ENCODE data around the gene HOTAIR.

Gene HOTAIR

DNA sequence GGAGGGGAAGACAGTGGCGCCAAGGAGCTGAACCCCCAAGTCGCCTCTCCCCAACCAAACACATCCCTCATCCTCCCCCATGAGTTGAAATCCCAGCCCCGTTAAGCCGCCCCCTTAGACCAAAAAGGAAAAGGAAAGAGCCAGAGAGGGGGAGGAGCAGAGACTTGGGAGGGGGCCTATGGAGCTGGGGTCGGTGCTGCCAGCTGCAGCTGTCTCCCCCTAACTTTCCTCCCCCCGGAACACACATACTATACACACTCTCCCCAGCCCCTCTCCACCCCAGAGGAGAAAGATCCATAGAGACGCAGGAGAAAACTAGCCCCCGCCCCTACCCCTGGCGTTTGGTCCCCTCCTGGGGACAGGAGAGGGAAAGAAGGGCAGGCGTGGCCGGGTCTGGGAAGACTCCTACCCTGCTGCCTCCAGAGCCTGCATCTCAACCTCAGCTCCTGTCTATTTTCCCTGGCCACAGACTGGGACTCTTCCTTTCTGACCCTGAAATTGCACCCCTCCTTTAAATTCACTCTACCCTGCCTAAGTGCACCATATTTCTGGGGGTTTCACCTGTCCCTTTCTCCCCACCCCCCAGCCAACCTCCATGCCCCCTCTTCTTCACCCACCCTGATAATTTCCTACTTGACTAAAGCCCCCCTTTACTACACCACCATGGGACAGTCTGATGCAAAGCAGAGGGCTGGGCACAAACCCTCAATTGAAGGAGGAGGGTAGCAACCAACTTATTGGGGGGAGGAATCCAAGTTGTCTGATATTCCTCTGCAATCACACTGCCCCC is 23.6 kb upstream of the HOTAIR start:
- DNase-seq = no peak

GRCh38 chr12:53997204-53998109 is 22.7 kb upstream of the HOTAIR start:
- DNase-seq = no peak

DNA sequence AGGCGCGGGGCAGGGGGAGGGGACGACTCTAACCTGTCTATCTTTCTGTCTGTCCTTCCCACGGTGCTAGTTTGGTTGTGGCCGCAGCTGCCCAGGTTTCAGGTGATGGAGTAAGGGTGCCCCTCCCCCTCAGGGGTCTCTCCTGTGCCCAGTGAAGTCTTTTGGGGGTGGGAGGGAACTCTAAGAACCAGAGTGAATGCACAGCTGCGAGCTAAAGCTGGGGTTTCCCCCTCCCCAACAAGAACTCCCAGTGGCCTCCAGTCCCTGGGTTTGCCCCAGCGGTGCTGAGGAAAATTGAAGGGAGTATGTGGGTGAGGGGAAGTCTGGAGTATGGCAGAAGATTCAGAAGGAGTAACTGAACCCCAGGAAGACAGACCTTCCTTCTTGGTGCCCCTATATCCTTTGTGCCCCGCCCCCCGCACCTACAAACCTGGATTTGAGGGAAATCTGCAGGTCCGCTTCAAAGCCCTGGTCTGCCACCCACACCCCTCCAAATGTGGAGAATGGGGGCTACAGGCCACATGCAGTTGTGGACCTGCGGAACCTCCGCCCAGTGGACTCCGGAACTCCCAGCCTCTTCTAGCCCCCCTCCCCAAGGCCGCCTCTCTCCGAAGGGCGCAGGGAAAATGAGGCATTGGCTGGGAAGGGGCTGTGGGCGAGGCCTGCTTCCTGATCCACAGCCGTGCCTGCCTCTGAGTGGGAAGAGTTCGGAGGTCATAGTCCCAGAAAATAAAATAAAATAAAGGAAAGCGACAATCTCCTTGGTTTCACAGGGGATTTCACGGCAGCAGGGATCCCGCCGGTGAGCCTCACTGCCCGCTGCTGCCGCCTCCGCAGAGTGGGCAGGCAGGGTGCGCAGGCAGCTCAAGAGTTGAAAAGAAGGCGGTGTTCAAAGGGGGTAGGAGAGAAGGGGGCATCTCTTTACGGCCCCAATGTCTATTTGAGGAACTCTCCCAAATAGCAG is 21.8 kb upstream of the HOTAIR start:
- no peak for DNase-seq

DNA sequence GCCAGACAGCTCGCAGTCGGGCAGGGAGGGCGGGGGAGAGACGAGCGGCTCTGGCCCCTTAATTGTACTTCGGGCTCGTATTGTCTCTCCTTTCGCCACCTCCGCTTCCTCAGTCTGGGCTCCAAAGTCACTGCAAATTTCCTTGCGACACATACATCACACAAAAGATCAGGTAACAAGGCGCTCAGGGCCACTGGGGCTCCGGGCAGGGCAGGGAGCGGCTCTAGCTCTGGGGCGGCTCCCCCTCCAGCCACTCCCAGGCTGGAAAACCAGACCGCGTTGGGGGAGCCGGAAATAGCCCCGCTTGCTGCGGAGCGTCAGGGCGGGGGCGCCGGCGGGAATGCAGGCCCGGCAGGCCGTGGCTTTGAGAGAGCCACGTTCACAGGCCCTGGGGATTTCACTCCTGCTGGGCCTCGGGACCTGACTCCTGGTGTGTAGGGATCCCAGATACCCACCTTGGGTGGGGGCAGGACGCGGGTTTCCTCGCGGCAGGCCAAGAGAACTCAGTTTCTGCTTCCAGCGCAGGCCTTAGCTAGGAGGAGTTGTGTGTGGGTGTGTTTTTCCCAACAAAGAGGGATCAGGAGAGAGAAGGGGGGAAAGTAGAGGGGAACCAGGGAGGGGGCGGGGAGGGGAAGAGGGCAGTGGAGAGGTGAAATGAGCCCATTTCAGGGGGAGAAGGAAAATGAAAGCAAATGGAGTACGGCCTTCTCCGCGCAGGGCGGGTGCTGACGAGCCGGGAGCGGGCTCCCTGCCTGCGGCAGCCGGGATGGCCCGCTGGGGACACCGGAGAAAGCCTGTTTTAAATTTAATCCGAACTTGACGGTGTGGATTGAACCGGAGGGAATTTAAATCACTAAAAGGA is 20.9 kb upstream of the HOTAIR start:
- peak; percentile 29 for DNase-seq

- DNase-seq = no peak
These were observed 20.2 kb upstream of the HOTAIR start for GRCh38 chr12:53995002-53995377.

- DNase-seq = no peak
These were observed 19.7 kb upstream of the HOTAIR start for GRCh38 chr12:53994264-53995001.

- DNase-seq = no peak
These were observed 19.2 kb upstream of the HOTAIR start for GRCh38 chr12:53994009-53994263.

- DNase-seq = no peak
These were observed 18.6 kb upstream of the HOTAIR start for GRCh38 chr12:53993162-53994008.

DNA sequence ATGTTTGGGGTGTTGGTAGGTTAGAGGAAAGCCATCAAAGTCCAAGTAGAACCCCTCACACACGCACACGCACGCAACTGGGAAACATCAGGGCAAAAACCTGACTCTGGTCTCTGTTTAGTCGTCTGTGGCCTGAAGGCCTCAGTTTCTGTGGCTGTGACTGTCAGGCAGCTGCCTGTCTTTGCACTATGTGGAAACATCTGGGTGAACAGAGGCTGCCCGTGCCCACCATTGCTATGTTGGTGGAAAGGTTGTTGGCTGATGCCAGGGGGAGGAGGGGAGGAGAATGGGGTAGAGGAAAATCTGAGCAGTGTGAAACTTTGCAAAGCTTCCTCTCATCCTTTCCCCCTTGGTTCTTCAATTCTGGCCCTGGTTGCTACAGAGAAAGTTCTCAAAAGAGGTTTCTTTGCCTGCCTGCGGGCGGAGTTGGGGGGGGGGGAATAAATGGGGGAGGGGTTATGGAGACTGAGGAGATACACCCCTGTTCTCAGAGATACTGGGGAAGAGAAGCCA is 17.7 kb upstream of the HOTAIR start:
- no peak for DNase-seq

DNA sequence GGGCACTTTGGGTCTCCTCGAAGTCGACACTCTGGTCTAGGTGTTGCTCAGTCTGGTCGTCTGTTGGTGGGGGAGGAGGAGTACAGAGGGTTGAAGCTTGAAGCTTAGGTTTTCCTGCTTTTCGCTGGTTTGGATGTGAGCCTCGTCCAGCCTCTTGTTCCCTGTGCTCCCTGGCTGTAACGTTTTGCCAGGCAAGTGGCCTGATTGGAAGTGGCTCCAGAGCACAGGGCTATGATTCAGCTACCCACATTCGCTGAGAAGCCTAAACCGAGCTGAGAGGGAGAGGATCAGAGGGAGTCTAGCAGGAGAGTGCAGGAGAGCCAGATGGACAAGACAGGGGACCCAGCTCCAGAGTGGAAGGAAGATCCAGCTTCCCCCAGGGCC is 16.3 kb upstream of the HOTAIR start:
- DNase-seq = no peak

DNA sequence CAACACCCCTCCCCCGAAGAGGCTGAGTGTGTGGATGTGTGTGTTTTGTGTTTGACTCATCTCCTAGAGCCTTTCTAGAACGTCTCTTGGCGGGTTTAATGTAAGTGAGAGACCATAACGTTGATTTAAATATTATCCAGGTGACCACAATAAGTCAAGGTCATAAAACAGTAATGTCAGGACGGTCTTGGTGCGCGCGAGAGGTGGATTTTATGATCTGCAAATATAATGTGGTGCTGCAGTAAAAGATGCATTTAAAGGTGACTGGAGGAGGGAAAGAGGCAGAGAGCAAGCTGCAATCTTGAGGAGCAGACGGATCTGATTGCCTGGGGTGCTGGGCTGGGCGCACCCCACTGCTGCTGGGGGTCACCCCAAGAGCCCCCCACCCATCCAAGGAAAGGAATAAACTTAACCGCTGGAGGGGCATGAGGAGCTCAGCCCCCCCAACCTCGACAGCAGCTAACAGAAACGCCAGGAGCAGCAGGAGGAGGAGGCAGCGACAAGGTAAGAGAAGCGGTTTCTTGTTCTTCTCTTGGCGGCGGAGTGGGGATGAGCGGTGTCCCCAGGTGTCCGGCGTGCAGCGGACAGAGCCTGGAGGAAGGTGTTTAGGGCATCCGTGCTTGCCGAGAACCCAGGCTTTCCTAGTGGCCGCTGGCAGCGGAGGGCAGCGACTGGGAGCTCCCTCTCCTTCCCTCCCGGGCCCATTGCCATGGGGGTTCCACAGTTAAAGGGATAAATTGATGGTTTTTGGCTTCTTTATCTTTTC is 15.7 kb upstream of the HOTAIR start:
- DNase-seq = no peak

DNA sequence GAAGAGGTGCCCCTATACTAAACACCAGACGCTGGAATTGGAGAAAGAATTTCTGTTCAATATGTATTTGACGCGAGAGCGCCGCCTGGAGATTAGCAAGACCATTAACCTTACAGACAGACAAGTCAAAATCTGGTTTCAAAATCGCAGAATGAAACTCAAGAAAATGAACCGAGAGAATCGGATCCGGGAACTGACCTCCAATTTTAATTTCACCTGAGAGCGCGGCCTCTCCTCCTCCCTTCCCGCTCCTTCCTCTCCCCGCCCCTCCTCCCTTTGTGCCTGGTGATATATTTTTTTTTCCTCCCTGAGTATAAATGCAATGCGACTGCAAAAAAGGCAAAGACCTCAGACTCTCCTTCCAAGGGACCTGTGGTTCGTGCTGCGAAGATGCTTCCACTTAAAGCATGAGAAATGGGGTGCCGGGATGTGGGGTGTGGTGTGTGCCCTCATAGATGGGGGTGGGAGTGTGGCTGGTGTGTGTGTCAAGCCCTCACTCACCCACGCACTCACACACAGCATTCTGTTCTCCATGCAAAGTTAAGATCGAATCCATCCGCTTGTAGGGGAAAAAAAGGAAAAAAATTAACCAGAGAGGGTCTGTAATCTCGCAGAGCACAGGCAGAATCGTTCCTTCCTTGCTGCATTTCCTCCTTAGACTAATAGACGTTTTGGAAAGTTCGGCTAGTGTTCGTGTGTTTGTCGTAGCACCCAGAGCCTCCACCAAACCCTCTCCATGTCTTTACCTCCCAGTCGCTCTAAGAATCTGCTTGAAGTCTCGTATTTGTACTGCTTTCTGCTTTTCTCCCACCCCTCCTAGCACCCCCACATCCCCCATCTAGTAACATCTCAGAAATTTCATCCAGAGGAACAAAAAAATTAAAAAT is 14.7 kb upstream of the HOTAIR start:
- peak; percentile 47 for DNase-seq

- no peak for DNase-seq
These were observed 13.9 kb upstream of the HOTAIR start for GRCh38 chr12:53988541-53989226.

- no peak for DNase-seq
These were observed 13.1 kb upstream of the HOTAIR start for GRCh38 chr12:53987787-53988230.

DNA sequence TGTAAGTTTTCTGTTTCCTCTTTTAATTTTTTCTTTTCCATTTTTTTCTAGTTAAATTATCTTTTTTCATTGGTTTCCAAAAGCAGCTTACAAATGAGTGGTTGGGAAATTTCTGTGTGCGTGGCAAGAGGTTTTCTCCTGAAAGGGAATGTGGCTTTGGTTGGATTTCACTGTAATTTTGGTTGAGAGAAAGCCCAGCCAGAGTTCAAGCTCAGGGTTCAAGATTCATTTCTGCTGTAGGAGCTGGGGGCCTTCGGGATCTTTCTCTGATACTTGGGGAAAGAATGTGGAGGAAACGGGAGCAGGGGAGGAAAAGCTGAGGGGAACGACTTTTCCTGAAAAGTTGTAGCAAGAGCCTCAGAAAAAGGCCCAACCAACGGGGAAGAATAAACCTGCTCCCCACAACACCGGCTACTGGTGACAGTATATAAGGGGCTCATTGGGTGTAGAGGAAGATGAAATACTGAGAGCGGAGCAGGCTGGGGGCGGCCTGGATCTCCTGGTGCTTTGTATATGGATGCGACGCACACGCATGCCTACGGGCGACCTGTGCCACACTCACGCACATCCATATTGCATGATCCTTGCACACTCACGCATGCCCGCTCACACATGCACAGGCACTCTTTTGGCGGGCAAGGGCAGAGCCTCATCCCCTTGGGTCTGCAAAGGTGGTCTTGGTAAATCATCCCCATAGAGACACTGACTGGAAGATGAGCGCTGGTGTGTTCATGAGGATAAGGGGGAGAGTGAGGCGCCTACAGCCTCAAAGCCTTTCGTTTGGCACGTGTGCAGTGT is 12.1 kb upstream of the HOTAIR start:
- DNase-seq = no peak

GRCh38 chr12:53985994-53986685 is 11.4 kb upstream of the HOTAIR start:
- no peak for DNase-seq

All from inflammatory macrophage treated with lipopolysaccharide for 4 hours (primary cell).